ENCODE results near the gene UBL5. TPM values are rescaled to one million over a fixed set of nuclear protein-coding genes. Genes with fewer than 3 reads are reported as not detected.

UBL5 gene
- total RNA-seq, 1 experiment from 2014 or later = 303 TPM

DNA sequence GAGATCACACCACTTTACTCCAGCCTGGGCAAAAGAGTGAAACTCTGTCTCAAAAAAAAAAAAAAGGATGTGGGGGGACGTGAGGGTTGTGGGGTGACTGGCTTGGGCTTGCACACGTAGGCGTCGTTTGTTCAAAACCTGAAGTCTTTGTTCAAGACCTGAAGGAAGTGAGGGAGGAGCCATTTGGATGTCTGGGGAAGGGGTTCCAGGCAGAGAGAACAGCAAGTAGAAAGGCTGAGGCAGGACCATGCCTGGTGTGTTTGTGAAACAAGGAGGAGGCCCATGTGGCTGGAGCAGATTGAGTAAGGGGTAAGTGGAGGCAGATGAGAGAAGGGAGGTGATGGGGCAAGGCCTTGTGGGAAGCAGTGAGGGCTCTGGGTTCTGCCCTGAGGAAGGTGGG lies 35.2 kb downstream of the UBL5 start:
- no peak overlapping the region for H3K4me2 ChIP-seq (ENCODE audit: low read depth, low read length, poor library complexity, severe bottlenecking)
- H3K4me1 ChIP-seq (ENCODE audit: low read length) = no peaks in the 10 kb centered on the region
- H3K79me2 ChIP-seq (ENCODE audit: low read length) = no peaks in the 10 kb centered on the region
- H3K27me3 ChIP-seq (ENCODE audit: low read length) = no peaks in the 10 kb centered on the region
- no peak overlapping the region for H3K9ac ChIP-seq (ENCODE audit: low read length)
- H3K9me3 ChIP-seq (ENCODE audit: low read length) = no peaks in the 10 kb centered on the region
- H2AFZ ChIP-seq (ENCODE audit: low read length) = no peak overlapping the region
- H3K4me3 ChIP-seq (ENCODE audit: low read length) = no peak overlapping the region
- DNase-seq = no peak
- H3K27ac ChIP-seq (ENCODE audit: low read length) = no peak overlapping the region
- H4K20me1 ChIP-seq (ENCODE audit: insufficient read depth, low read depth, low read length) = no peaks in the 10 kb centered on the region
- H3K36me3 ChIP-seq (ENCODE audit: insufficient read depth, low read length) = no peaks in the 10 kb centered on the region
- H3K9me2 ChIP-seq (replicated peaks; ENCODE audit: insufficient read depth, low read length) = no peaks in the 10 kb centered on the region

GRCh38 chr19:9863759-9864158 lies 36.0 kb downstream of the UBL5 start:
- Histone ChIP-seq H3K4me3 (ENCODE audit: low read length) (no peak overlapping the region), H2AFZ (ENCODE audit: low read length) (no peak overlapping the region), H3K36me3 (ENCODE audit: insufficient read depth, low read length) (no peaks in the 10 kb centered on the region), H3K4me1 (ENCODE audit: low read length) (no peaks in the 10 kb centered on the region), H3K9me2 (replicated peaks; ENCODE audit: insufficient read depth, low read length) (no peaks in the 10 kb centered on the region), H3K4me2 (ENCODE audit: low read depth, low read length, poor library complexity, severe bottlenecking) (no peak overlapping the region), H3K9ac (ENCODE audit: low read length) (no peak overlapping the region), H3K79me2 (ENCODE audit: low read length) (no peaks in the 10 kb centered on the region), H3K27ac (ENCODE audit: low read length) (no peak overlapping the region), H3K9me3 (ENCODE audit: low read length) (no peaks in the 10 kb centered on the region), H3K27me3 (ENCODE audit: low read length) (no peaks in the 10 kb centered on the region), H4K20me1 (ENCODE audit: insufficient read depth, low read depth, low read length) (no peaks in the 10 kb centered on the region)
- DNase-seq = no peak

- no peak overlapping the region for H3K4me3 ChIP-seq (ENCODE audit: low read length)
- no peak overlapping the region for H3K9ac ChIP-seq (ENCODE audit: low read length)
- H3K9me3 ChIP-seq (ENCODE audit: low read length) = no peaks in the 10 kb centered on the region
- no peaks in the 10 kb centered on the region for H3K9me2 ChIP-seq (replicated peaks; ENCODE audit: insufficient read depth, low read length)
- H3K79me2 ChIP-seq (ENCODE audit: low read length) = no peaks in the 10 kb centered on the region
- H3K4me2 ChIP-seq (ENCODE audit: low read depth, low read length, poor library complexity, severe bottlenecking) = no peak overlapping the region
- H2AFZ ChIP-seq (ENCODE audit: low read length) = no peak overlapping the region
- DNase-seq = no peak
- no peaks in the 10 kb centered on the region for H3K36me3 ChIP-seq (ENCODE audit: insufficient read depth, low read length)
- no peaks in the 10 kb centered on the region for H4K20me1 ChIP-seq (ENCODE audit: insufficient read depth, low read depth, low read length)
- no peaks in the 10 kb centered on the region for H3K4me1 ChIP-seq (ENCODE audit: low read length)
- no peaks in the 10 kb centered on the region for H3K27me3 ChIP-seq (ENCODE audit: low read length)
- H3K27ac ChIP-seq (ENCODE audit: low read length) = no peak overlapping the region
Measured at GRCh38 chr19:9865732-9866501, 38.2 kb downstream of the UBL5 start.

DNA sequence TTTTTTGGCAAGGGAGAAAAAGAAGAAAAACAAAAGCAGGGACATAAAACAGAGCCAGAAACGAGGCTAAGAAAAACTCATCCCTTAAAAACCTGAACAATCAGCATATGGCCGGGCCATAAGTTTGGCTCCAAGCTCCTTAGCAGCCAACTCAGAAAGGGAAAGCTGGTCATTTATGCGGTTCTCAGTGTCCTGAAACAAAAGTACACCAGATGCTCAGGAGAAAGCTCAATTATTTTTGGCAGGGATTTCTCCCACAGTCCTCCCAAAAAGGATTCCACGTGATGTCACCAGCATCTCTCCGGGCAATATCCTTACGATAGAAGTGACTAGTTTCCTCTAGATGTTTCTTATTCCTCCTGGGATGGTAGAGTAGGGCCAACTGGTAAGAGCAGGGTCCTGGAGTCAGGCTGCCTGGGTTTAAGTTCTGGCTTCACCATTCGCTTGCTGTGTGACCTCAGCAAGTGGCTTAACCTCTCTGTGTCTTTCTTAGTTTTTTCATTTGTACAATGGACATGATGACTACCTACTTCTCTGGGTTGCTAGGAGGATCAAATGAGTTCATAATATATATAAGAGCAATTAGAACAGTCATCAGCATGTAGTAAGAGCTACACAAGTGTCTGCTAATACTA lies 41.4 kb downstream of the UBL5 start:
- H3K4me2 ChIP-seq (ENCODE audit: low read depth, low read length, poor library complexity, severe bottlenecking) = no peak overlapping the region
- H4K20me1 ChIP-seq (ENCODE audit: insufficient read depth, low read depth, low read length) = no peaks in the 10 kb centered on the region
- no peaks in the 10 kb centered on the region for H3K27me3 ChIP-seq (ENCODE audit: low read length)
- H3K36me3 ChIP-seq (ENCODE audit: insufficient read depth, low read length) = no peaks in the 10 kb centered on the region
- H3K79me2 ChIP-seq (ENCODE audit: low read length) = no peaks in the 10 kb centered on the region
- no peaks in the 10 kb centered on the region for H3K9me3 ChIP-seq (ENCODE audit: low read length)
- no peak overlapping the region for H3K4me3 ChIP-seq (ENCODE audit: low read length)
- no peak for DNase-seq
- H3K27ac ChIP-seq (ENCODE audit: low read length) = no peak overlapping the region
- no peaks in the 10 kb centered on the region for H3K9me2 ChIP-seq (replicated peaks; ENCODE audit: insufficient read depth, low read length)
- H2AFZ ChIP-seq (ENCODE audit: low read length) = no peak overlapping the region
- H3K9ac ChIP-seq (ENCODE audit: low read length) = no peak overlapping the region
- no peaks in the 10 kb centered on the region for H3K4me1 ChIP-seq (ENCODE audit: low read length)

DNA sequence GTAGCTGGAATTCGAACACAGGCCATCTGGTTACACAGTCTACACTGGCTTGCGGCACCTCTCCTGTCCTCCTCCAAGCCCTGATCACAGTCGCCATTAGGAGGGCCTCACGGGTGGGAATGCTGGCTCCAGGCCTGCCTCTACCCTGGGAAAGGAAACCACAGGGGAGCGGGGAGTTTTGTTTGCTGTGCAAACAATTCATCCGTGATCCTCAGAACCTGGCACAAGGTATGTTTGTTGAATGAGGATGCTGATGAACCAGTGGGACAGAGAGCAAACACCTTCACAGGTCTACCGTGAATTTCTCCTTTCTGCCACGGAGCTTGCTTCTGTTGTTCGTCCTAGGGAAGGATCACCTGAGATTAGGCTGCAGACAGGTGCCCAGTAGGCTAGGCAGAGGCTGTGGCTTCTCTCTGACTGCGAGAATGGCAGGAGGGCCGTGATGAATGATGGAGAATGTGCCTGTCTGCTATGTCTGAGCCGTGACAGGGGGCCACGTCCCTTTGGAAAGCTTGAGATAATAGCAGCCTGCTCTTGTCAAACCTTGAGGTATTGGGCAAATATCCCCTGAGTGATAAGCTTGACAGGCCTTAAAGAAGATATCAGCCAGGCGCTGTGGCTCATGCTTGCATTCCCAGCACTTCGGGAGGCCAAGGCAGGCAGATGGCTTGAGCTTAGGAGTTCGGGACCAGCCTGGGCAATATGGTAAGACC lies 44.1 kb downstream of the UBL5 start:
- H3K4me1 ChIP-seq (ENCODE audit: low read length) = no peaks in the 10 kb centered on the region
- H3K27ac ChIP-seq (ENCODE audit: low read length) = no peak overlapping the region
- no peak overlapping the region for H3K9ac ChIP-seq (ENCODE audit: low read length)
- no peak overlapping the region for H2AFZ ChIP-seq (ENCODE audit: low read length)
- H3K79me2 ChIP-seq (ENCODE audit: low read length) = no peaks in the 10 kb centered on the region
- no peaks in the 10 kb centered on the region for H3K27me3 ChIP-seq (ENCODE audit: low read length)
- no peaks in the 10 kb centered on the region for H3K9me3 ChIP-seq (ENCODE audit: low read length)
- no peak overlapping the region for H3K4me3 ChIP-seq (ENCODE audit: low read length)
- H3K9me2 ChIP-seq (replicated peaks; ENCODE audit: insufficient read depth, low read length) = no peaks in the 10 kb centered on the region
- no peaks in the 10 kb centered on the region for H3K36me3 ChIP-seq (ENCODE audit: insufficient read depth, low read length)
- H4K20me1 ChIP-seq (ENCODE audit: insufficient read depth, low read depth, low read length) = no peaks in the 10 kb centered on the region
- no peak overlapping the region for H3K4me2 ChIP-seq (ENCODE audit: low read depth, low read length, poor library complexity, severe bottlenecking)
- no peak for DNase-seq

DNA sequence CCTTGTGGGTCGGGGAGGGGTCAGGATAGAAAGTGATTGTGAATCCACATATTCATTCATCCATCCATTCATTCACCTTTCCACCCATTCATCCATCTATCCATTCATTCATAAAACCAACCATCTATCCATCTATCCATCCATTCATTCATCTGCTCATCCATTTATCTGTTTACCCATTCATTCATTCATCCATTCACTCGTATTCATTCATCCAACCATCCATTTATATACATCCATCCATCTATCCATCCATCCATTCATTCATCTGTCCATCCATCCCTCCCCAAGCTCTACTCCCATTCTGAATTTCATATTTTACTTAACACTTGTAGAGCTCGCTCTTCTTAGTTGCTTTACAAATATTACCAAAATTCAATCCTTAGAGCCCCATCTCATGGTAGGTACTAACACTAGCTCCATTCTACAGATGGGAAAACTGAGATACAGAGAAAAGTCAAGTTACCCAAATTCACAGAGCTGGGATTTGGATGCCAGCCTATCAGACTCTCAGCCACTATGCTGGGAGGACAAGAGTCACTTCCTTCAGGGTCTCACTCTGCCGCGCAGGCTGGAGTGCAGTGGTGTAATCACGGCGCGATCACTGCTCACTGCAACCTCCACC lies 45.0 kb downstream of the UBL5 start:
- H3K4me2 ChIP-seq (ENCODE audit: low read depth, low read length, poor library complexity, severe bottlenecking) = no peak overlapping the region
- no peaks in the 10 kb centered on the region for H3K4me1 ChIP-seq (ENCODE audit: low read length)
- H3K79me2 ChIP-seq (ENCODE audit: low read length) = no peaks in the 10 kb centered on the region
- H3K27me3 ChIP-seq (ENCODE audit: low read length) = no peaks in the 10 kb centered on the region
- no peaks in the 10 kb centered on the region for H3K9me2 ChIP-seq (replicated peaks; ENCODE audit: insufficient read depth, low read length)
- no peaks in the 10 kb centered on the region for H3K9me3 ChIP-seq (ENCODE audit: low read length)
- no peaks in the 10 kb centered on the region for H4K20me1 ChIP-seq (ENCODE audit: insufficient read depth, low read depth, low read length)
- no peak overlapping the region for H2AFZ ChIP-seq (ENCODE audit: low read length)
- no peaks in the 10 kb centered on the region for H3K36me3 ChIP-seq (ENCODE audit: insufficient read depth, low read length)
- no peak overlapping the region for H3K4me3 ChIP-seq (ENCODE audit: low read length)
- H3K27ac ChIP-seq (ENCODE audit: low read length) = no peak overlapping the region
- DNase-seq = no peak
- H3K9ac ChIP-seq (ENCODE audit: low read length) = no peak overlapping the region

DNA sequence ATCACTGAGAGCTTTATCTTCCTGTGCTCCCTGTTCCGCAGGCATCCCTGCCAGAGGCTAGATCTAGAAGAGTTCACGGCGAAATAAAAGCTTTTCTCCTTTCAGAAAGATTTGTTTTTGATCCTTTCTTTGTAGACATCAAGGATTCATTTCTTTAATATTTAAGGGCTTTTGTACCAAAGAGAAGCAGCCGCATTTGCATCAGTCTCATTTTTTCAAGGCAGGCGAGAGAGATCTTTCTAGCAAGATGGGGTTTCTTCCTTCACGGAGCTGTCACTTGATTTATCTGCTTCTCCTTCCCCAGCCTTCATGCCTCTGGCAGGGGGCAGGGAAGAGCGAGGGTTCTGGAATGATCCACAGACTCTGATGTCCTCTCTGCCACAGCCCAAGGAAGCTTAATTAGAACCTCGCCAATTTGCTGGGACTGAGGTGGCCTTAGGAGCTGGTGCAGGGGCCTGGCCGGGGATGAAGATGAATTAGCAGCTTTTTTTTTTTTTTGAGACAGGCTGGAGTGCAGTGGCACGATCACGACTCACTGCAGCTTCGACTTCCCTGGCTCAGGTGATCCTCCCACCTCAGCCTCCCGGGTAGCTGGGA lies 47.4 kb downstream of the UBL5 start:
- H3K9me3 ChIP-seq (ENCODE audit: low read length) = no peaks in the 10 kb centered on the region
- H3K4me3 ChIP-seq (ENCODE audit: low read length) = no peak overlapping the region
- no peaks in the 10 kb centered on the region for H3K79me2 ChIP-seq (ENCODE audit: low read length)
- no peaks in the 10 kb centered on the region for H3K9me2 ChIP-seq (replicated peaks; ENCODE audit: insufficient read depth, low read length)
- H3K36me3 ChIP-seq (ENCODE audit: insufficient read depth, low read length) = no peaks in the 10 kb centered on the region
- no peak overlapping the region for H3K9ac ChIP-seq (ENCODE audit: low read length)
- H3K27me3 ChIP-seq (ENCODE audit: low read length) = no peaks in the 10 kb centered on the region
- H3K4me2 ChIP-seq (ENCODE audit: low read depth, low read length, poor library complexity, severe bottlenecking) = no peak overlapping the region
- H3K4me1 ChIP-seq (ENCODE audit: low read length) = no peaks in the 10 kb centered on the region; the same call in 1 of the 2 replicates
- H4K20me1 ChIP-seq (ENCODE audit: insufficient read depth, low read depth, low read length) = no peaks in the 10 kb centered on the region
- no peak for DNase-seq
- H2AFZ ChIP-seq (ENCODE audit: low read length) = no peak overlapping the region
- H3K27ac ChIP-seq (ENCODE audit: low read length) = no peak overlapping the region

DNA sequence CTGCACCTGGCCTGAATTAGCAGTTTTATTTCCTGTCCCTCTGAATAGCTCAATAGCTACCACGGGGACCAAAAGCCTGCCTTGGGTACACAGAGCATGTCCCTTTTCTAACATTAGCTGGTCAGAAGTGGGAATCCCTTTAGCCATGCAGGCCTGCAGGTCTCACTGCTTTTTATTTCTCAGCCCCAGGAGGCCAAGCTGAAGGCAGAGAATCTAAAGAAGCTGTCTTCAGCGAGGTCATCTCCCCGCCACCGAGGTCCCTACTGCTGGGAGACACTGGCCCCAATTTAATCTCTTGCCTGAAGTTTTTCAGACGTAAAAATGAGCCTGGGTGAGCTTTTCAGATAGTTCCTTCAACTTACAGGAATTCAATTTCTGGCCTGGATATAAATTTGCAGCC lies 48.1 kb downstream of the UBL5 start:
- DNase-seq = no peak
- H3K36me3 ChIP-seq (ENCODE audit: insufficient read depth, low read length) = no peaks in the 10 kb centered on the region
- no peaks in the 10 kb centered on the region for H3K9me3 ChIP-seq (ENCODE audit: low read length)
- no peaks in the 10 kb centered on the region for H3K9me2 ChIP-seq (replicated peaks; ENCODE audit: insufficient read depth, low read length)
- no peaks in the 10 kb centered on the region for H3K27me3 ChIP-seq (ENCODE audit: low read length)
- no peak overlapping the region for H3K4me2 ChIP-seq (ENCODE audit: low read depth, low read length, poor library complexity, severe bottlenecking)
- no peak overlapping the region for H3K4me3 ChIP-seq (ENCODE audit: low read length)
- H4K20me1 ChIP-seq (ENCODE audit: insufficient read depth, low read depth, low read length) = no peaks in the 10 kb centered on the region
- H3K27ac ChIP-seq (ENCODE audit: low read length) = no peak overlapping the region
- no peaks in the 10 kb centered on the region for H3K79me2 ChIP-seq (ENCODE audit: low read length)
- no peak overlapping the region for H2AFZ ChIP-seq (ENCODE audit: low read length)
- no peak overlapping the region for H3K9ac ChIP-seq (ENCODE audit: low read length)
- no peaks in the 10 kb centered on the region; the same call in 1 of the 2 replicates for H3K4me1 ChIP-seq (ENCODE audit: low read length)
